GM12874 (cell line): Measurements from ENCODE around the gene ADARB2.

Source experiments
- CTCF ChIP-seq: IDR thresholded peaks from 2 replicates; pipeline ENCODE4 v1.5.1; 2011; ENCODE audit warnings: low read depth, mild to moderate bottlenecking, control low read depth, low read length, moderate library complexity; ENCODE audit not compliant: insufficient read depth

The ADARB2 gene

GRCh38 chr10:1274701-1275544, 462.4 kb downstream of the ADARB2 start:
- no peak for TF ChIP-seq CTCF

GRCh38 chr10:1274111-1274661, 463.1 kb downstream of the ADARB2 start:
- TF ChIP-seq CTCF, result no peak

- no peak for TF ChIP-seq CTCF
These were observed 463.8 kb downstream of the ADARB2 start for GRCh38 chr10:1273372-1274105.

GRCh38 chr10:1272777-1273161, 464.6 kb downstream of the ADARB2 start:
- no peak for TF ChIP-seq CTCF

- TF ChIP-seq CTCF, result no peak
These were observed 465.1 kb downstream of the ADARB2 start for GRCh38 chr10:1272079-1272776.

- no peak for TF ChIP-seq CTCF
These were observed 466.4 kb downstream of the ADARB2 start for GRCh38 chr10:1270906-1271305.

GRCh38 chr10:1270490-1270889, 466.8 kb downstream of the ADARB2 start:
- TF ChIP-seq CTCF, result no peak
